OCI-LY1 (cell line): Measurements from ENCODE around the gene SLC6A3.

ENCODE experiments used
- H2AFZ ChIP-seq: fragments of 200-600 bp; sonication (generic), shearing (Covaris generic); 2 replicates; pipeline ENCODE4 v1.6.0; 2014; ENCODE audit warnings: antibody characterized with exemption, mild to moderate bottlenecking, low read length
- H3F3A ChIP-seq: fragments of 200-600 bp; sonication (generic), shearing (Covaris generic); 2 replicates; pipeline ENCODE4 v1.6.0; 2014; ENCODE audit warnings: mild to moderate bottlenecking, antibody characterized with exemption, low read length, moderate library complexity; ENCODE audit not compliant: insufficient read depth
- H3K27ac ChIP-seq: fragments of 200-600 bp; sonication (generic); 2 replicates; pipeline ENCODE4 v1.5.1; 2014; ENCODE audit warnings: low read length, mixed run types, mild to moderate bottlenecking, low read depth; ENCODE audit not compliant: poor library complexity, severe bottlenecking
- H3K27me3 ChIP-seq: fragments of 200-600 bp; sonication (generic); 2 replicates; pipeline ENCODE4 v1.6.0; 2014; ENCODE audit warnings: antibody characterized with exemption, mild to moderate bottlenecking, low read length, moderate library complexity; ENCODE audit not compliant: insufficient read depth
- H3K36me3 ChIP-seq: fragments of 200-600 bp; sonication (generic); 2 replicates; pipeline ENCODE4 v1.6.1; 2014; ENCODE audit warnings: mild to moderate bottlenecking, antibody characterized with exemption, low read length, moderate library complexity, mixed read lengths; ENCODE audit not compliant: insufficient read depth
- H3K4me1 ChIP-seq: fragments of 200-600 bp; sonication (generic); 2 replicates; pipeline ENCODE4 v1.5.1; 2014; ENCODE audit warnings: mild to moderate bottlenecking, low read length, moderate library complexity; ENCODE audit not compliant: insufficient read depth, severe bottlenecking
- H3K4me2 ChIP-seq: fragments of 200-600 bp; sonication (generic), shearing (Covaris generic); 2 replicates; pipeline ENCODE4 v1.6.1; 2014; ENCODE audit warnings: low read length
- H3K4me3 ChIP-seq: fragments of 200-600 bp; sonication (generic); 2 replicates; pipeline ENCODE4 v1.5.1; 2014; ENCODE audit warnings: low read length, low read depth, mild to moderate bottlenecking, mixed read lengths; ENCODE audit not compliant: poor library complexity, severe bottlenecking
- H3K79me2 ChIP-seq: fragments of 200-600 bp; shearing (Covaris generic); 2 replicates; pipeline ENCODE4 v1.6.1; 2016; ENCODE audit warnings: mixed run types, low read length, mixed read lengths; ENCODE audit not compliant: insufficient read depth
- H3K9ac ChIP-seq: fragments of 200-600 bp; sonication (generic), shearing (Covaris generic); 2 replicates; pipeline ENCODE4 v1.6.1; 2014; ENCODE audit warnings: mild to moderate bottlenecking, low read length, mixed read lengths
- H3K9me2 ChIP-seq: fragments of 200-600 bp; sonication (generic), shearing (Covaris generic); 2 replicates; pipeline ENCODE4 v1.6.1; 2014; ENCODE audit warnings: low read depth, mild to moderate bottlenecking, low read length, mixed read lengths
- H3K9me3 ChIP-seq: fragments of 200-600 bp; shearing (Covaris generic); 2 replicates; pipeline ENCODE4 v1.6.1; 2014; ENCODE audit warnings: low read length, mixed read lengths
- H4K20me1 ChIP-seq: fragments of 200-600 bp; sonication (generic), shearing (Covaris generic); 2 replicates; pipeline ENCODE4 v1.6.0; 2016; ENCODE audit warnings: mild to moderate bottlenecking, low read length; ENCODE audit not compliant: insufficient read depth
- EZH2 ChIP-seq: fragments of 200-600 bp; sonication (generic), shearing (Covaris generic); IDR thresholded peaks from 2 replicates; pipeline ENCODE4 v1.8.0; 2017; ENCODE audit warnings: borderline replicate concordance, mixed run types, mild to moderate bottlenecking, antibody characterized with exemption, low read length, moderate library complexity, mixed read lengths
- TF ChIP-seq, protein P1 (sequence below): fragments of 200-600 bp; sonication (generic), shearing (Covaris generic); IDR thresholded peaks from 2 replicates; pipeline ENCODE4 v1.5.1; 2017; ENCODE audit warnings: mild to moderate bottlenecking, antibody characterized with exemption, low read length, moderate library complexity, mixed read lengths

The SLC6A3 gene

DNA sequence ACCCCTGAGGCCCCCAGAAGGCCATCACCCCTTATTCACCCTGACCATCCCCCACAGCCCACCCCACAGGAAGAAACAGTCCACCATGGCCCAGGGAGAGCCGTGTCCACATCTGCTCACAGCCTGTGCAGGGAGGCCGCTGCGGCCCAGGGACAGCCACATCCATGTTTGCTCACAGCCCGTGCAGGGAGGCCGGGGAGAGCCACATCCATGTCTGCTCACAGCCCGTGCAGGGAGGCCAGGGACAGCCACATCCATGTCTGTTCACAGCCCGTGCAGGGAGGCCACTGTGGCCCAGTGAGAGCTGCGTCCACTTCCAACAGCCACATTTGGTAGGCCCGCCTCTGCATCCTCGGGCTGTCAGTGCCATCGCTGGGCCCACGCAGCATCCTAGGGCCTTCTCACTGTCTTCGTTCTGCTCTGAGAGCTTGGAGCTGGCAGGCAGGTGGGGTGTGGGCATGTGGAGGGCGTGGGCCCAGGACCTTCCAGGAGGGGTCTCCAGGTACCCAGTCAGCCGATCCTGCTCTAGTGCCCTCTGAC is 40.4 kb upstream of the SLC6A3 start:
- Histone ChIP-seq H3K9me3 (no peaks in the 10 kb centered on the region), H4K20me1 (no peaks in the 10 kb centered on the region)

DNA sequence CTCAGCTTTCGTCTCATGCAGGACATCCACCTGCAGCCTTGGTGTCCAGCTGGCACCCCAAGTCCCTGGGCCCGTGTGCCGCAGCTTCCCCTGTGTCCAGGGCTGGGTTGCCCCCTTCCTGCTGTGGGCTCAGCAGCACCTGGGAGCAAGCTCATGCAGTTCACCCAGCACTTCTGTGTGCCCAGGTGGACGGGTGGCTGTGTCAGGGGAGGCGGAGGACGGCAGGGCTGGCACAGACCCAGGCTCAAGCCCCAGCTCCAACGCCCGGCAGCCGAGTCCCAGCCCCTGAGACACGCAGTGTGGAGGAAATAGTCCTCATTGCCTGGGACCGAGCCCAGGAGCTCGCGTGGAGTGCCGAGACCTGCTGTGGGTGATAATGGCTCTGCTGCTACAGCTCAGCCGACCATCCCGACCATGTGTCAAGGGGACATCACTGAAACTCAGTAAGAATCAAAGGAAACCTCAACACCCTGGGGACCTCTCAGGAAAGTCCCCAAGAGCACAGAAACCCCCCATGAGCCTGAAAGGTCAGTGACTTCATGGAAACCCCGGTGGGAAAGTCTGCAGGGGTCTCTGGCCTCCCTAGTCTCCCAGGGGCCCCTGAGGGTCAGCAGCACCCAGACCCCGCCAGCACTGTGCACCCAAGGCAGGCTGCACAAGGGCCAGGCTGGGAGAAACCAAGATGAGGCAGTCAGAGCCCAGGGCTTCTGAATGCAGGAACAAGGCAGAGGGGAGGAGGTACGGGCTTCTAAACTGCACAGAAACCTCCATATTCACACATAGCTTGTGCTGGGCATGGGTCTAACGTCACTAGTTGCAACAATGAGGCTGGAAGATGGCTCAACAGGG is 39.7 kb upstream of the SLC6A3 start:
- Histone ChIP-seq H3K9me3 (no peaks in the 10 kb centered on the region), H3K4me1 (peaks cover 24% of the 10 kb centered on the region), H3K27ac (no peak overlapping the region), H3K9me2 (no peaks in the 10 kb centered on the region), H3K79me2 (no peaks in the 10 kb centered on the region), H4K20me1 (no peaks in the 10 kb centered on the region), H3K9ac (no peak overlapping the region), H2AFZ (no peak overlapping the region), H3K4me3 (no peak overlapping the region), H3K4me2 (no peak overlapping the region), H3K27me3 (no peaks in the 10 kb centered on the region), H3K36me3 (peaks cover 26% of the 10 kb centered on the region), H3F3A (no peaks in the 10 kb centered on the region)
- TF ChIP-seq EZH2, result no peak
- TF ChIP-seq, protein P1, sequence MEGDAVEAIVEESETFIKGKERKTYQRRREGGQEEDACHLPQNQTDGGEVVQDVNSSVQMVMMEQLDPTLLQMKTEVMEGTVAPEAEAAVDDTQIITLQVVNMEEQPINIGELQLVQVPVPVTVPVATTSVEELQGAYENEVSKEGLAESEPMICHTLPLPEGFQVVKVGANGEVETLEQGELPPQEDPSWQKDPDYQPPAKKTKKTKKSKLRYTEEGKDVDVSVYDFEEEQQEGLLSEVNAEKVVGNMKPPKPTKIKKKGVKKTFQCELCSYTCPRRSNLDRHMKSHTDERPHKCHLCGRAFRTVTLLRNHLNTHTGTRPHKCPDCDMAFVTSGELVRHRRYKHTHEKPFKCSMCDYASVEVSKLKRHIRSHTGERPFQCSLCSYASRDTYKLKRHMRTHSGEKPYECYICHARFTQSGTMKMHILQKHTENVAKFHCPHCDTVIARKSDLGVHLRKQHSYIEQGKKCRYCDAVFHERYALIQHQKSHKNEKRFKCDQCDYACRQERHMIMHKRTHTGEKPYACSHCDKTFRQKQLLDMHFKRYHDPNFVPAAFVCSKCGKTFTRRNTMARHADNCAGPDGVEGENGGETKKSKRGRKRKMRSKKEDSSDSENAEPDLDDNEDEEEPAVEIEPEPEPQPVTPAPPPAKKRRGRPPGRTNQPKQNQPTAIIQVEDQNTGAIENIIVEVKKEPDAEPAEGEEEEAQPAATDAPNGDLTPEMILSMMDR, result no peak

More for the DNA sequence above, 40.4 kb upstream of the SLC6A3 start:
- Histone ChIP-seq H3K4me3 (no peak overlapping the region), H3K4me2 (no peak overlapping the region), H3F3A (no peaks in the 10 kb centered on the region), H2AFZ (no peak overlapping the region), H3K79me2 (no peaks in the 10 kb centered on the region), H3K27me3 (no peaks in the 10 kb centered on the region), H3K9ac (no peak overlapping the region), H3K27ac (no peak overlapping the region), H3K9me2 (no peaks in the 10 kb centered on the region), H3K4me1 (peaks cover 26% of the 10 kb centered on the region), H3K36me3 (peaks cover 26% of the 10 kb centered on the region)
- TF ChIP-seq, protein P1, result no peak
- no peak for TF ChIP-seq EZH2

DNA sequence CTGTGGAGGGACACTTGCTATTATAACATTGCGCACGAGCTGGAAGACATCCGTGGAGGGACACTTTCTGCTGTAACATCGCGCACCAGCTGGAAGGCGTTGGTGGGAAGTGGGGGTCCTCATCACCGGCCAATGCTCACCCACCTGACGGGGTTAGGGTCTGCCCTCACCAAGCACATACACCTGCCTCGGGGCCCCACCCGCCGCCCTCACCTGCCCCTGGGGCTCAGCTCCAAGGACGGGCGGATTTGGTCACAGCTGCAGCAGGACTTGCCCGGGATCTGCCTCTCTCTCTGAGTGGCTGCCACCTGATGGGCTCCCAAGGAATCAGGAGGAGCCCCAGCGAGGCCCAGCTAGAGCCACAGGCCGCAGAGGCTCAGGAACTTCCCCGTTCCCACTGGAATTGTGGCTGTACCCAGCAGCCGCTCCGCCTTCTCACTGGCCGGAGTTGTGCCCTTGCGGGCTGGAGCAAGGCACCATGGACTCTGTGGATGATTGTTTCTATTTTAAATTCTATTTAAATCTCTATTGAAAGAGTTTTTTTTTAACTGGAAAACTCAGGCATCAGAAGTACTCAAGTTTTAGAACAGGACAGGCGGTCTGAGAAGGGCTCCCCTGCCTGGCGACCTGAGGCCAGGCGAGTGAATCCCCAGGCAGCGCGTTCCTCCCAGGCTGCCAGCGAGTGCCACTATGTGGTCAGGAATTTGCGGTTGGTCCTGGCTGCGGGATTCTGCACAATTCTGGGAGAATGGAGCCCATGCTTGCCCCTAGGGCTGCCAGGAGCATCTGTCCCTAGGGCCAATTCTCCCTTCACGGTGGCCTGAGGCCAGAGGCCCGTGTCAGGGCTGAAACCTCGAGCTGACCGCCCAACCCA is 38.9 kb upstream of the SLC6A3 start:
- no peak overlapping the region for H3K4me2 ChIP-seq

More for the DNA sequence above, 38.9 kb upstream of the SLC6A3 start:
- Histone ChIP-seq H3F3A (no peaks in the 10 kb centered on the region), H3K9me3 (no peaks in the 10 kb centered on the region), H2AFZ (no peak overlapping the region), H3K9me2 (no peaks in the 10 kb centered on the region), H4K20me1 (no peaks in the 10 kb centered on the region), H3K27ac (no peak overlapping the region), H3K79me2 (no peaks in the 10 kb centered on the region), H3K4me3 (no peak overlapping the region), H3K27me3 (no peaks in the 10 kb centered on the region), H3K9ac (no peak overlapping the region), H3K4me1 (peaks cover 24% of the 10 kb centered on the region), H3K36me3 (peaks cover 26% of the 10 kb centered on the region)
- TF ChIP-seq, protein P1, result no peak
- TF ChIP-seq EZH2, result no peak
